Measurements from ENCODE around the gene TNPO3.
"Not testable (repeated sequence)": the region's sequence is repeated elsewhere in the genome, so short reads cannot be mapped to it uniquely, and the experiment has no call there.

Gene TNPO3

DNA sequence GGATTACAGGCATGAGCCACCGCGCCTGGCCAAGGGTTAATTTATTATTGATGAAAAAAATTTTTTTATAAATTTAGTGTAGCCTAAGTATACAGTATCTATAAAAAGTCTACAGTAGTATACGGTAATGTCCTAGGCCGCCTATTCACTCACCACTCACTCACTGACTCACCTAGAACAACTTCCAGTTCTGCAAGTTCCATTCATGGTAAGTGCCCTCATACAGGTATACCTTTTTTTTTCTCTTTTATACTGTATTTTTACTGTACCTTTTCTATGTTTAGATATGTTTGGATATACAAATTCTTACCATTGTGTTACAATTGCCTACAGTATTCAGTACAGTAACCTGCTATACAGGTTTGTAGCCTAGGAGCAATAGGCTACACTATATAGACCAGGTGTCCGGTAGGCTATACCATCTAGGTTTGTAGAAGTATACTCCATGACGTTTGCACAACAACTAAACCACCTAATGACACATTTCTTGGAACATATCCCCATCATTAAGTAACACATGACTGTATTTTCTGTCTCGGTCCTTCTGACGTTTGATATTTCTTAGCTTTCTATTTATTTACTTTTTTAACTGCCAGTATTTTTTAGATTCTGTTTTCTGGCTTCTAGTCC is 93.8 kb downstream of the TNPO3 start:
- ATAC-seq = no peak
- no peak for DNase-seq

DNA sequence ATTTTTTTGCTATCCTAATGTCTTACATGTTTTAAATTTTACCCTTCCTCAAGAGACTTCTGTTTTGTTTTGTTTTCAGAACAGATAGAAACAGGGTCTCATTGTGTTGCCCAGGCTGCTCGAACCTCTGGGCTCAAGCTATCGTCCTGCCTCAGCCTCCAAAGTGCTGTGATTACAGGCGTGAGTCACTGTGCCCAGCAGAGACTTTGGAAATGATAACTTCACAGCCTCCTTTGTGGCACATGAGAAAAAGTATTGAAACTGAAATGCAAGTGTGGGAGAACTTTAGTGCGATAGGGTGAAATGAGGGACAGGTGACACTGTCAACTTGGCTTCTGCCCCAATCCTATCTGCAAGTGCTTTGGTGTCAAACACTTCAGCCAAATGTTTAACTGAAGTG is 95.6 kb downstream of the TNPO3 start:
- DNase-seq (no peak), ATAC-seq (no peak)

DNA sequence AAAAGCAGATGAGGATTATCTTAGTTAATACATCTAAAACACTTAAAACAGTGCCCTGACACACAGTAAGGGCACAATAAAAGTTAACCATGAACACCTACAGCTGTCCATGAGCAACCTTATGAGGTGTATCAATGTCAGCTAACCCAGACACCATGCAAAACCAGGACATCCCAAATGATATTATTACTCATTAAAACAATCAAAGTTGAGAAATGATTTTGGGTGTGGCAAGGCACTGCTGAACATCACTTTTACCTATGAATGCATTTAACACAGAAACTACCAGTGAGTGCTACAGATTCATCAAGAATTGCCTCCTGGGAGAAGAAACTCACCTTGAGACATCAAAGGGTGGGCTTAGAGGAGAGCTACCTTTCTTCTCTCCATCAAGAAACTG is 98.9 kb downstream of the TNPO3 start:
- DNase-seq (no peak), ATAC-seq (no peak)

GRCh38 chr7:128954830-128955802 is 99.8 kb downstream of the TNPO3 start:
- no peak for DNase-seq
- ATAC-seq = no peak

DNA sequence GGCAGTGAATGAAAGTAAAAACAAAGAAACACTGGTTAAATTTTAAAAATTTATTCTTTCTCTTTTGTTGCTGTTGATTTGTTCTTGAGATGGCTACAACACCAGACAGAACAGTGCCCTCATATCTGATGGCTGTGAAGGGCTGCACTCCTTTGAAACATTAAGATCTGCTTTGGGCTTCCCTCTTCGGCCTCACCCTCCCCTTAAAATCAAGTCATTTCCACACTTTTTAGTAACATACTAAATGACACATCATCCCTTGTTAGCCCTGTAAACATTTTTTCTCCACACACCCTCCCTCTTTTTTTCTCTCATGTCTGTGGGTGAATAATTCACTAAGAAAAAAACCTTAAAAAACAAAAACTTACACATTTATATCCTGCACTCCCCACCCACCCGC is 100.8 kb downstream of the TNPO3 start:
- DNase-seq (no peak), ATAC-seq (no peak)

DNA sequence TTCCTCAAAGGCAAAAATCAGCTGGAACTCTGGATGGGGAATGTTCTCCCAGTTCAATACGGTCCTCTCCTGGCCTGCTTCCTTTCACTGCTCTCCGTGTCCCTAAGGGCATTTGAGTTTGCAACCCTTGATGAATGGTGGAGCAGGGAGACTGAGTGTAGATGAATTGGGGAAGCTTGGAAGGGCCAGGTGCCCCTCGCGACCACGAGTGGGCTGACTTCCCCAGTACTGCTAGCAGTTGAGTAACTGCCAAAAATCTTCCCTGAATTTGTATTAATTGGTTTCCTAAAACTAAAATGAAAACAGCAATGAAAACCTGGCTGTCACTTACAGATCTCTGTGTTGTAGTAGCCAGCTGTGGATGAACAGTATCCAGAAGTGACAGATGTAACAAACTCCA is 103.6 kb downstream of the TNPO3 start:
- ATAC-seq (no peak), DNase-seq (no peak)

DNA sequence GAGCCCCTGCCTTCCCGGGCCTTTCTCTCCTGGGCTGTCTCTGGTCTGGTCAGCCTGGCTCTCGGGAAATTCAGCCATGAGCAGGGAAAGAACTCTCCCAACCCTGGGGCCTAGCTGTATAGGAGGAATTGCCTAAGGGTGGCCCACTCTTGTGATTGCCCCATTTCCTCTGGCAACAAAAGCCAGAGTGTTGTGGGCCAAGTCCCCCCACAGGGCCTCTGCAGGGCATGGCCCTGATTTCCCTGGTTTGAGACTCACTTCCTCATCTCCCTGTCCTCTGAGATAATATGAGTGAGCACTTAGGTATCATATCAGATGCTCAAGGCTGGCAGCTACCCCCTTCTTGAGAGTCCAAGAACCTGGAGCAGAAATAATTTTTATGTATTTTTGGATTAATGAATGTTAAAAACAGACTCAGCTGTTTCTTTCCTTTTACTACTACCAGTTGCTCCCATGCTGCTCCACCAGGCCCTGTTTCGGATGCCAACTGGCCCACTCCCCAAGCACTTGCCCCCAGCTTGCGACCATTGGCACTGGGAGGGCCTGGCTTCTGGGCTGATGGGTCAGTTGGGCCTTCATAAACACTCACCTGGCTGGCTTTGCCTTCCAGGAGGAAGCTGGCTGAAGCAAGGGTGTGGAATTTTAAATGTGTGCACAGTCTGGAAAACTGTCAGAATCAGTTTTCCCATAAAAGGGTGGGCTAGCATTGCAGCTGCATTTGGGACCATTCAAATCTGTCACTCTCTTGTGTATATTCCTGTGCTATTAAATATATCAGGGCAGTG is 105.7 kb downstream of the TNPO3 start:
- no peak for ATAC-seq
- no peak for DNase-seq

- DNase-seq (no peak), ATAC-seq (peak; percentile 9)
These were observed 106.5 kb downstream of the TNPO3 start for GRCh38 chr7:128948312-128948973.

- no peak for DNase-seq
- no peak for ATAC-seq
These were observed 107.1 kb downstream of the TNPO3 start for GRCh38 chr7:128947854-128948253.

DNA sequence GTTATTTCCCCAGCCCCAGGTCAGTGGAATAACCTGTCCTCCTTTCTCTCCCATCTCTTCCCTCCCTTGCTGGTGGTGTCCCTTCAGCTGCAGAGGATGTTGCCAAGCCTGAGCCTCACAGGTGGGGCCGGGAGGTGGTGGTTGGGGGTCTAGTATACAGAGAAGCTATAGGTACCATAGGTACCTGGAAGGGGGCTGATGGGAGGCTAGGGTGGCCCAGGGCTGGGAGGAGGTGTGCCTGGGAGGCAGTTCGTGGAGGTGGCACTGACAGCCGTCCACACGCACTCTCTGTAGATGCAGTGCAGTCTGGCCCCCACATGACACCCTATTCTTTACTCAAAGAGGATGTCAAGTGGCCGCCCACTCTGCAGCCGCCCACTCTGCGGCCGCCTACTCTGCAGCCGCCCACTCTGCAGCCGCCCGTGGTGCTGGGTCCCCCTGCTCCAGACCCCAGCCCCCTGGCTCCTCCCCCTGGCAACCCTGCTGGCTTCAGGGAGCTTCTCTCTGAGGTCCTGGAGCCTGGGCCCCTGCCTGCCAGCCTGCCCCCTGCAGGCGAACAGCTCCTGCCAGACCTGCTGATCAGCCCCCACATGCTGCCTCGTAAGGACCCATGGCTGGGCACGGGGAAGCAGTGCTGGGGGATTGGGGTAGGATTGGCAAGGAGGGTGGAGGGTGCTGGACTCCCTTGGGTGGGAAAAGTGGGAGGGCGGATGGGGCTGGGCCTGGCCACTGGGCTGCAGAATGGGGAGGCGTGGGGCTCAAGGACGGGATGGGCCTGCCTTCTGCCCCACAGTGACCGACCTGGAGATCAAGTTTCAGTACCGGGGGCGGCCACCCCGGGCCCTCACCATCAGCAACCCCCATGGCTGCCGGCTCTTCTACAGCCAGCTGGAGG is 107.7 kb downstream of the TNPO3 start:
- ATAC-seq (no peak), DNase-seq (peak; percentile 27)

- ATAC-seq (no peak), DNase-seq (no peak)
These were observed 109.1 kb downstream of the TNPO3 start for GRCh38 chr7:128945668-128946366.

DNA sequence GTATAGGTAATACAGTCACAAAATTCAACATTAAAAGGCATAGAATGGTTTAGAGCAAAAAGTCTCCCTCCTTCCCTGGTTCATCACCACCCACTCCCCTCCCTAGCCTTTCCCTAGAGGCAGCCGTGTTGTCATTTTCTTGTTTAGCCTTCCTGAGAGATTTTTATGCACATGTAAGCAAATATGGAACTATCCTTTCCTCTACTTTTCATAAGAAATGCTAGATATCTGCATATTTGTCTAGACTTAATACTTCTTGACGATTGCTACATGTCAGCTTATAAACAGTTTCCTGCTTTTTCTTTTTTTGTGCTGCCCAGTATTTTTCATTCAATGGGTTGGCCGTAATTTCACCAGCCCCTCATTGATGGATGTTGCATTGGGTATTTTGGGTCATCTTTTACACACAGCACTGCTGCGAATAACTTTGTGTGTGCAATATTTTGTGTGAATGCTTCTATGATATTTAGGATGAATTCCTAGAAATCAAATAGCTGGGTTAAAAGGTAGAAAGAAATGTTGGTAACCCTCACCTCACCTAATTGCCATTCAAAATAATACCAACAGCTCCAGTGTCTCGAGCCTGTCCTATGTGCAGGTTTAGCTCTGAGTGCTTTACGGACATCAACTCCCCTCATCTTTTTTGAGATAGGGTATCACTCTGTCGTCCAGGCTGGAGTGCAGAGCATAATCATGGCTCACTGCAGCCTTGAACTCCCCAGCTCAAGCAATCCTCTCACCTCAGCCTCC is 110.2 kb downstream of the TNPO3 start:
- DNase-seq (no peak), ATAC-seq (no peak)

GRCh38 chr7:128943251-128943650 is 111.7 kb downstream of the TNPO3 start:
- not testable (repeated sequence) for ATAC-seq

DNA sequence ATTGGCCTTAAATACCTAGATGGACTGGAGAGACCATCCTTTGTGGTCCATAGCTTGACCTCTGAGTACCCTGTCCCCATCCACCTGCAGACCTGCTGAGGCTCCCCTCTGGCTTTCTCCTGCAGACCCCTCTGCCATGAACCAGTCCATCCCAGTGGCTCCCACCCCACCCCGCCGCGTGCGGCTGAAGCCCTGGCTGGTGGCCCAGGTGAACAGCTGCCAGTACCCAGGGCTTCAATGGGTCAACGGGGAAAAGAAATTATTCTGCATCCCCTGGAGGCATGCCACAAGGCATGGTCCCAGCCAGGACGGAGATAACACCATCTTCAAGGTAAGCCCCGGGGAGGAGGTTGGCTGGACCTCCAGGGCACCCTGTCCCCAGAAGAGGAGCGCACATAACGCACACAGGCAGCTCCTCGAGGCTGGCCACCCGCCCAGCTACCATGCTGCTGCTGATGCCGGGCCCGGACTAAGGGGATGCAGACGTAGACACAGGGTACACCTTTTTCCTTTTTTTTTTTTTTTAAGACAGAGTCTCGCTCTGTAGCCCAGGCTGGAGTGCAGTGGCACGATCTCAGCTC is 112.9 kb downstream of the TNPO3 start:
- DNase-seq = no peak
- ATAC-seq = no peak

More at GRCh38 chr7:128943251-128943650, 111.7 kb downstream of the TNPO3 start:
- not testable (repeated sequence) for DNase-seq

DNA sequence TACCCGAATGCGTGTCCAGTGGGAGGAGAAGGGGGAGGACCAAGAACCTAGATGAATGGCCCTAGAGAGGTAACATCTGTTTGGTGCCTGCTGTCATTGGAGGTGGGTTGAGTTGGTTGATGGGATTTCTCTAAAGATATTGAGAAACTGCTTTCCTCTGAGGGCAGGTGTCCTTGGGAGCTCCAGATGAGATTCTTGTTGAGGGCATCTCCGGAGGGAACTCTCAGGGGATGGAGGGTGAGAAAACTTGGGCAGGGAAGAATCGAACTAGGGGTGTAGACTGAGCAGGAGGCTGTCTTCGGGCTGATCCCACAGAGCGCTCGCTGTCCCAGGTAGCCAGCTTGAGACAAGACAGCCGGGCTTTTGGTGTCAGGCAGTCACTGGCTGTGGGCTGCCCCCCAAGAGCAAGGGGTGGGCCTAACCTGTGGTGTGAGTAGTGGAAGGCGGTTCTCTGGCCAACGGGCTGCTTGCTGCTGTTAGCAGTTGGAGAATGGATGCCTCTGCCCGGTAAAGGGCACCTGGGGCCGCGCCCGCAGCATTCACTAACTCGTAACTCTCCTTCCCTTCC is 113.5 kb downstream of the TNPO3 start:
- no peak for ATAC-seq
- no peak for DNase-seq

DNA sequence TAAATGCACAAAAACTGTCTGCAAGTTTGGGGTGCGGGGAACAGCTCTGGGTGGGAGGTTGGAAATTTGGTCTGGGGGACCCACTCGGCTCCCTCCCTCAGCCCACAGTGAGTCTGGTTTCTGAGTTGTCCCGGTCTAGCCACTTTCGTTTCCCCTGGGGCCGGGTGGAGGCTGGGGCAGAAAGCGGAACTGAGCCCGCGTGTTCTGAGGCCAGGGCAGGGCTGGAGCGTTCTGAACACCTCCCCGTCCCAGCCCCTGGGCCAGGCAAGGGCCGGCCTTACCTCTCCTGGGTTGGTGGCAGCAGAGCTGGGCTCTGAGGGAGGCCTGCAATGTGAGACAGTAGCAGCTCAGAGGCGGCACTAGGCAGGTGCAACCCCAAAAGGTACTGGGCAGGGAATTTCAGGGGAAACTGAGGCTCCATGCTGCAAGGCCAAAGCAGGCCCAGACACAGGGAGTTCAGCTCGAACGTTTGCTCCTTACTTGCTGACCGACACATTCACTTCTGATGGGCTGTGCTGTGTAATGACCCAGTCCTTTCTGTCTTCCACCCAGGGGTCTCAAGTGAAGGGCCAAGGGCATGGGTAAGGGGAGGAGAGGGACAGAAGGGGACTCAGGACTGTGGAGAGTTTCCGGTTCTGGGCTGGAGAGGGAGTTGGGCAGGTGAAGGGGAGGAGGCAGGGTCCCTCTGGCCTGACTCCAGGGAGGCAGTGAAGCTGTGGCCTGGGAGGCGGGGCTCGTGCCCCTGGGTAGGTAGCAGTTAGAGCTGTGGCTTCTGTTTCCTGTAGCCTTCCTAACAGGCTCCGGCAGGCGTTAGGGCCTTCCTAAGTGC is 114.2 kb downstream of the TNPO3 start:
- peak; percentile 40 for DNase-seq
- ATAC-seq = peak; percentile 48

DNA sequence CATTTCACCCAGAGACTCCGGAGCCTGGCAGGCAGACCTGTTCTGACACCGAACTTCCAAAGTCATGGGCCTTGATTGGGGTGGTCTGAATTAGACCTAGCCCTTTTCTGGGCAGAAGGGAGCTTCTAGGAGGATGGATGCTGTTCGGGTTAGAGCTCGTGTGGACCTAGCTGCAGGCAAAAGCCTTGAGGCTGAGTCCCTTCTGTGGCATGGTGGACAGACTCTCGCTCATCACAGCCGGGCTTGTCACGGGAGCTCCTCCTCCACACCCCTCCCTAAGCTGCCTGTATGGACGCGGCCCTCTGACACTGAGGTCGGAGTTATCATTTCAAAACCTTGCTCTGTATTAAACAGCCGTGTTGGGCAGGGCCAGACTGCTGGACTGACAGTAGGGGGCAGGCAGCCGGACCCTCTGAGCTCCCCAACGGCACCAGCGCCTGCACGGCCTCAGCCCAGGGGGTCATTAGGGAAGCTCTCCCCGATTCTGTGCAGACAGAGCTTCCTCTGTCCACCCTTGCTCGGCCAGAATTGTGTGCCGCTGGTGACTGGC is 115.0 kb downstream of the TNPO3 start:
- no peak for DNase-seq
- no peak for ATAC-seq
